H1 (cell line): ENCODE data around the gene MOB4. TPM values are rescaled to one million over a fixed set of nuclear protein-coding genes. Genes with fewer than 3 reads are reported as not detected.

Experiments
- CTCF ChIA-PET: fragments of 300-600 bp; sonication (Branson Sonifier 250); formaldehyde crosslinking; loops from one replicate; lab custom pipeline; 2021; ENCODE audit not compliant: partially characterized antibody; lab: Charles Lee
- POLR2A ChIA-PET: fragments of 300-600 bp; sonication (Branson Sonifier 250); formaldehyde crosslinking; loops from one replicate; lab custom pipeline; 2021; ENCODE audit warnings: inconsistent platforms; ENCODE audit not compliant: partially characterized antibody; lab: Charles Lee
- DNase-seq, 2 experiments: peaks; one replicate each; pipeline versions ENCODE4 v3.0.0 to v3.0.0-alpha.2; 2010 to 2022; ENCODE audit warnings: low spot score in 2 of 2, low read depth in 1 of 2, mixed read lengths in 1 of 2
- FAIRE-seq: peaks from 2 replicates; lab custom pipeline; 2011; peaks lifted over from hg19 to GRCh38; lab: Jason Lieb, UNC
- H2AFZ ChIP-seq: 2 replicates; pipeline ENCODE4 v1.8.1; 2012; ENCODE audit warnings: low read length, inconsistent platforms
- H2AK5ac ChIP-seq: 2 replicates; pipeline ENCODE4 v1.6.1; 2013; ENCODE audit warnings: low read depth, low read length
- H2BK120ac ChIP-seq: replicated peaks from 2 replicates; pipeline ENCODE3; 2013; ENCODE audit warnings: low read depth, low read length, inconsistent platforms
- H2BK12ac ChIP-seq: 2 replicates; pipeline ENCODE4 v1.6.1; 2013; ENCODE audit warnings: low read depth, low read length
- H2BK15ac ChIP-seq: 2 replicates; pipeline ENCODE4 v1.6.1; 2013; ENCODE audit warnings: low read length
- H2BK20ac ChIP-seq: 2 replicates; pipeline ENCODE4 v1.6.1; 2013; ENCODE audit warnings: low read length
- H2BK5ac ChIP-seq: 2 replicates; pipeline ENCODE4 v1.6.1; 2013; ENCODE audit warnings: low read depth, low read length
- H3K14ac ChIP-seq: 2 replicates; pipeline ENCODE4 v1.6.1; 2013; ENCODE audit warnings: inconsistent platforms; ENCODE audit not compliant: insufficient read length
- H3K18ac ChIP-seq: 2 replicates; pipeline ENCODE4 v1.6.1; 2013; ENCODE audit warnings: low read length; ENCODE audit errors: extremely low read depth
- H3K23ac ChIP-seq: 2 replicates; pipeline ENCODE4 v1.6.1; 2013; ENCODE audit warnings: inconsistent platforms; ENCODE audit not compliant: insufficient read length
- H3K23me2 ChIP-seq: 2 replicates; pipeline ENCODE4 v1.6.1; 2013; ENCODE audit warnings: low read depth, low read length
- H3K27ac ChIP-seq: 2 replicates; pipeline ENCODE4 v1.6.1; 2011; ENCODE audit warnings: low read depth, low read length, inconsistent platforms
- H3K27me3 ChIP-seq, 4 experiments: replicated peaks in 1 of 4; 1 replicate in 1 of 4; 2 replicates in 3 of 4; pipeline versions ENCODE4 v1.6.1 to v1.8.1; 2011 to 2013; ENCODE audit warnings: low read length in 3 of 4, mild to moderate bottlenecking in 3 of 4, inconsistent platforms in 2 of 4, mixed read lengths in 2 of 4, moderate library complexity in 1 of 4; ENCODE audit not compliant: control insufficient read depth in 3 of 4, insufficient read depth in 3 of 4; ENCODE audit errors: extremely low read depth in 1 of 4
- H3K36me3 ChIP-seq, 4 experiments: 2 replicates each; pipeline versions ENCODE4 v1.6.1 to v1.8.1; 2011 to 2013; ENCODE audit warnings: mild to moderate bottlenecking in 4 of 4, low read length in 3 of 4, moderate library complexity in 2 of 4, control low read depth in 1 of 4, inconsistent platforms in 1 of 4; ENCODE audit not compliant: insufficient read depth in 4 of 4, control insufficient read depth in 2 of 4
- H3K4ac ChIP-seq: replicated peaks from 2 replicates; pipeline ENCODE3; 2013; ENCODE audit warnings: low read length, low read depth, mixed read lengths, inconsistent platforms; ENCODE audit not compliant: insufficient read length
- H3K4me1 ChIP-seq, 4 experiments: replicated peaks in 1 of 4; 1 replicate in 1 of 4; 2 replicates in 3 of 4; pipeline versions ENCODE4 v1.6.1 to v1.8.1; 2011 to 2013; ENCODE audit warnings: low read length in 3 of 4, inconsistent platforms in 2 of 4, mixed read lengths in 1 of 4; ENCODE audit not compliant: insufficient read depth in 4 of 4, control insufficient read depth in 3 of 4
- H3K4me2 ChIP-seq, 2 experiments: 2 replicates each; pipeline versions ENCODE4 v1.6.1 to v1.8.1; 2011 to 2013; ENCODE audit warnings: low read depth in 2 of 2, low read length in 2 of 2, control low read depth in 1 of 2, inconsistent platforms in 1 of 2, mild to moderate bottlenecking in 1 of 2; ENCODE audit not compliant: insufficient read depth in 1 of 2
- H3K4me3 ChIP-seq, 4 experiments: fragments of 200-600, 300-600 bp in 1 of 4; sonication (generic), shearing (Covaris generic), sonication (Bioruptor Twin) in 1 of 4; 2 replicates each; pipeline versions ENCODE4 v1.5.1 to v1.8.1; 2011 to 2016; ENCODE audit warnings: low read length in 4 of 4, low read depth in 3 of 4, control low read depth in 2 of 4, inconsistent platforms in 2 of 4, mild to moderate bottlenecking in 2 of 4, mixed read lengths in 1 of 4, moderate library complexity in 1 of 4; ENCODE audit not compliant: insufficient read depth in 2 of 4; ENCODE audit errors: extremely low read depth in 1 of 4
- H3K56ac ChIP-seq: replicated peaks from 2 replicates; pipeline ENCODE3; 2013; ENCODE audit warnings: low read depth, mild to moderate bottlenecking, mixed read lengths, low read length, inconsistent platforms; ENCODE audit not compliant: insufficient read length
- H3K79me1 ChIP-seq: 2 replicates; pipeline ENCODE4 v1.6.1; 2013; ENCODE audit warnings: low read depth, low read length, control low read depth
- H3K79me2 ChIP-seq, 2 experiments: 2 replicates each; pipeline versions ENCODE4 v1.6.1 to v1.8.1; 2012 to 2013; ENCODE audit warnings: low read length in 2 of 2, mild to moderate bottlenecking in 2 of 2, inconsistent platforms in 1 of 2; ENCODE audit not compliant: insufficient read depth in 2 of 2, control insufficient read depth in 1 of 2
- H3K9ac ChIP-seq, 4 experiments: replicated peaks in 1 of 4; 1 replicate in 1 of 4; 2 replicates in 3 of 4; pipeline versions ENCODE4 v1.6.1 to v1.8.1; 2011 to 2013; ENCODE audit warnings: low read depth in 3 of 4, low read length in 3 of 4, control low read depth in 2 of 4, mild to moderate bottlenecking in 2 of 4, moderate library complexity in 2 of 4, inconsistent platforms in 1 of 4; ENCODE audit errors: extremely low read depth in 1 of 4
- H3K9me3 ChIP-seq, 2 experiments: 2 replicates each; pipeline versions ENCODE4 v1.6.1 to v1.8.1; 2012 to 2013; ENCODE audit warnings: mild to moderate bottlenecking in 2 of 2, moderate library complexity in 2 of 2, control low read depth in 1 of 2, inconsistent platforms in 1 of 2, low read depth in 1 of 2, low read length in 1 of 2, mixed read lengths in 1 of 2; ENCODE audit not compliant: insufficient read depth in 2 of 2
- H4K20me1 ChIP-seq, 2 experiments: replicated peaks in 1 of 2; 2 replicates each; pipeline versions ENCODE3 to v1.8.1; 2011 to 2013; ENCODE audit warnings: inconsistent platforms in 2 of 2, low read length in 2 of 2, mild to moderate bottlenecking in 1 of 2; ENCODE audit not compliant: insufficient read depth in 2 of 2, control insufficient read depth in 1 of 2
- H4K5ac ChIP-seq: 2 replicates; pipeline ENCODE4 v1.6.1; 2013; ENCODE audit warnings: low read length, low read depth, mixed read lengths, inconsistent platforms; ENCODE audit not compliant: insufficient read length
- H4K8ac ChIP-seq: 2 replicates; pipeline ENCODE4 v1.8.0; 2013; ENCODE audit warnings: mild to moderate bottlenecking, moderate library complexity, low read length, inconsistent platforms; ENCODE audit not compliant: insufficient read depth; ENCODE audit errors: extremely low read depth
- H4K91ac ChIP-seq: replicated peaks from 2 replicates; pipeline ENCODE3; 2013; ENCODE audit warnings: low read length, mixed read lengths, inconsistent platforms; ENCODE audit not compliant: insufficient read length
- BCL11A ChIP-seq, 2 experiments: IDR thresholded peaks; one replicate each; pipeline ENCODE4 v1.6.1; 2011; ENCODE audit warnings: low read depth in 2 of 2, low read length in 2 of 2, mild to moderate bottlenecking in 2 of 2
- EZH2 ChIP-seq: fragments of 200-600 bp; sonication (generic); IDR thresholded peaks from 2 replicates; pipeline ENCODE4 v1.7.1; 2012; ENCODE audit warnings: low read depth, mild to moderate bottlenecking, moderate library complexity, low read length, inconsistent platforms; ENCODE audit not compliant: severe bottlenecking
- JUND ChIP-seq: IDR thresholded peaks from 2 replicates; pipeline ENCODE4 v1.6.1; 2011; ENCODE audit warnings: mild to moderate bottlenecking, improper control_type of control experiment, low read length
- KDM1A ChIP-seq: fragments of 200-600, 300-600 bp; sonication (generic); IDR thresholded peaks from 2 replicates; pipeline ENCODE4 v1.7.1; 2016; ENCODE audit warnings: mild to moderate bottlenecking, low read length, borderline replicate concordance
- RBBP5 ChIP-seq: IDR thresholded peaks from 2 replicates; pipeline ENCODE4 v1.7.1; 2012; ENCODE audit warnings: low read depth, mild to moderate bottlenecking, inconsistent platforms, low read length, moderate library complexity, borderline replicate concordance
- SIRT6 ChIP-seq: IDR thresholded peaks from one replicate; pipeline ENCODE4 v1.7.1; 2012; ENCODE audit warnings: low read length, inconsistent platforms
- SIX5 ChIP-seq: IDR thresholded peaks from 2 replicates; pipeline ENCODE4 v1.6.1; 2011; ENCODE audit warnings: mild to moderate bottlenecking, low read depth, low read length
- YY1 ChIP-seq: IDR thresholded peaks from 2 replicates; pipeline ENCODE4 v1.6.1; 2011; ENCODE audit warnings: low read depth, mild to moderate bottlenecking, low read length
- WGBS, 2 experiments: shearing (Covaris generic) in 1 of 2; methylation state at CpG; one replicate each; pipeline versions ENCODE4 v1.1.6 to v1.1.7; 2013 to 2015; ENCODE audit warnings: low lambda C conversion rate in 2 of 2, mixed read lengths in 2 of 2, inconsistent platforms in 1 of 2, low coverage in 1 of 2, missing lambda C conversion rate in 1 of 2; ENCODE audit not compliant: insufficient replicate concordance in 2 of 2, insufficient coverage in 1 of 2, insufficient read length in 1 of 2; ENCODE audit errors: extremely low coverage in 1 of 2, missing lambda C conversion rate in 1 of 2; 5-methylcytosine and 5-hydroxymethylcytosine counted together
- polyA plus RNA-seq, 7 experiments: library from polyadenylated mRNA; depleted of rRNA in 3 of 7; stranded (reverse) in 5 of 7; unstranded in 2 of 7; fragments of >200 nt in 5 of 7; fragments of 200-250 nt in 2 of 7; gene quantifications; 1 replicate in 5 of 7; 2 replicates in 1 of 7; 4 replicates in 1 of 7; pipeline versions ENCODE4 v1.2.1 to v1.2.3, GENCODE V29; 2011 to 2013; ENCODE audit warnings: missing spikeins in 2 of 7, mixed read lengths in 2 of 7
- total RNA-seq: library from RNA; stranded (reverse); fragmentation: NEBNext Ultra II Directional; extraction: Animal tissue kit (Norgen Biotek cat#: 25700); gene quantifications from 2 replicates; pipeline ENCODE4 v1.2.1, GENCODE V29; 2021
- TF ChIP-seq, protein P1 (sequence below): IDR thresholded peaks from 2 replicates; pipeline ENCODE4 v1.6.1; 2012; ENCODE audit warnings: low read length, inconsistent platforms

The MOB4 gene
- total and polyA plus RNA-seq, 2 of the 8 experiments (the other 6 are each of a cell fraction or from before 2014, with no cell fraction given), result 51.5 to 54.2 TPM

DNA sequence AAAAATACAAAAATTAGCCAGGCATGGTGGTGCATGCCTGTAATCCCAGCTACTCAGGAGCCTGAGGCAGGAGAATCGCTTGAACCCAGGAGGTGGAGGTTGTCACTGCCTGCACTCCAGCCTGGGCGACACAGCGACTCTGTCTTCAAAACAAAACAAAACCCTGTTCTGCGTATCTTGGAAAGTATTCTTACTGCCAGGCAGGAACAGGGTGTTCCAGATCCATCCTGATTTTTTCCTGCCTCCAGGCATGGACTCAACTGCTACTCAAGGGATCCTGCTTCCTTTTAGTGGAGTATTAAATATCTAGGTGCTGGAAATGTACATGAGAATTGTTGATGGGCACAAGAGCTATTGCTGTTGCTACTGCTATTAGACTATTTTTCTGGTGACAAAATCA is 28.5 kb upstream of the MOB4 start:
- Histone ChIP-seq H3K9me3 (no peaks in the 10 kb centered on the region), H3K4me3 (no peak overlapping the region), H4K20me1 (peaks cover 6 to 8% of the 10 kb centered on the region in 2 experiments), H3K4me2 (no peak overlapping the region), H3K4ac (no peak overlapping the region), H4K8ac (no peak overlapping the region), H2AFZ (no peak overlapping the region), H2AK5ac (no peak overlapping the region), H2BK12ac (no peak overlapping the region), H3K36me3 (peaks cover 31 to 69% (median 55%) of the 10 kb centered on the region in 4 experiments), H3K9ac (no peak overlapping the region), H3K4me1 (no peaks in the 10 kb centered on the region), H3K56ac (no peak overlapping the region), H3K79me1 (no peaks in the 10 kb centered on the region; the same call in 1 of the 2 replicates), H3K18ac (no peak overlapping the region), H3K27me3 (no peaks in the 10 kb centered on the region), H2BK120ac (no peak overlapping the region), H3K79me2 (peaks cover 0 to 6% of the 10 kb centered on the region in 2 experiments; a peak in 2 of 4 replicates), H3K23me2 (no peaks in the 10 kb centered on the region), H2BK15ac (no peak overlapping the region), H2BK5ac (no peak overlapping the region), H4K91ac (no peak overlapping the region), H3K23ac (no peak overlapping the region), H4K5ac (no peak overlapping the region), H3K27ac (no peak overlapping the region), H3K14ac (no peak overlapping the region), H2BK20ac (no peak overlapping the region)
- FAIRE-seq (no peak), DNase-seq (no peak)
- WGBS, 2 experiments, result 96% methylated on average over 4 of the region's 4 CpGs; no CpG with 5 or more reads in 1 of the 2 experiments
- TF ChIP-seq SIX5, result no peak
- no peak for TF ChIP-seq SIRT6
- no peak for TF ChIP-seq RBBP5
- TF ChIP-seq BCL11A (IDR thresholded peaks at IDR 0.05; ENCODE audit: low read depth in 2 of 2, low read length in 2 of 2), result no peak
- no peak for TF ChIP-seq EZH2
- TF ChIP-seq KDM1A, result no peak
- no peak for TF ChIP-seq YY1
- no peak for TF ChIP-seq JUND
- TF ChIP-seq, protein P1, sequence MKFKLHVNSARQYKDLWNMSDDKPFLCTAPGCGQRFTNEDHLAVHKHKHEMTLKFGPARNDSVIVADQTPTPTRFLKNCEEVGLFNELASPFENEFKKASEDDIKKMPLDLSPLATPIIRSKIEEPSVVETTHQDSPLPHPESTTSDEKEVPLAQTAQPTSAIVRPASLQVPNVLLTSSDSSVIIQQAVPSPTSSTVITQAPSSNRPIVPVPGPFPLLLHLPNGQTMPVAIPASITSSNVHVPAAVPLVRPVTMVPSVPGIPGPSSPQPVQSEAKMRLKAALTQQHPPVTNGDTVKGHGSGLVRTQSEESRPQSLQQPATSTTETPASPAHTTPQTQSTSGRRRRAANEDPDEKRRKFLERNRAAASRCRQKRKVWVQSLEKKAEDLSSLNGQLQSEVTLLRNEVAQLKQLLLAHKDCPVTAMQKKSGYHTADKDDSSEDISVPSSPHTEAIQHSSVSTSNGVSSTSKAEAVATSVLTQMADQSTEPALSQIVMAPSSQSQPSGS, result no peak
- CTCF ChIA-PET, result interaction anchor here (1.2 kb wide), 1 partner anchor 55 kb away, joined by 3 read pairs; no protein-coding TSS in a partner anchor
- POLR2A ChIA-PET, result interaction anchor here (0.6 to 10.5 kb wide), 4 partner anchors 15 to 673 kb away, joined by 3 to 270 read pairs (median 4); partner anchors contain the start of genes HSPD1 and HSPE1
